CD4-positive, alpha-beta memory T cell (primary cell): ENCODE data around the gene KLF6. TPM values are rescaled to one million over a fixed set of nuclear protein-coding genes. Genes with fewer than 3 reads are reported as not detected.

Experiments
- CTCF ChIA-PET: fragments of 350-600 bp; sonication (Branson Sonifier 250); formaldehyde crosslinking; loops from one replicate; lab custom pipeline; 2021; ENCODE audit warnings: inconsistent platforms; ENCODE audit not compliant: partially characterized antibody; lab: Charles Lee
- POLR2A ChIA-PET: fragments of 350-600 bp; sonication (Branson Sonifier 250); formaldehyde crosslinking; loops from one replicate; lab custom pipeline; 2021; ENCODE audit not compliant: partially characterized antibody; lab: Charles Lee
- DNase-seq, 5 donors: peaks; one replicate each; pipeline versions ENCODE4 v3.0.0 to v3.0.0-alpha.2; 2020 to 2022; ENCODE audit warnings: mixed read lengths in 1 of 5
- H3K27ac ChIP-seq: one replicate; pipeline ENCODE4 v1.7.0; 2013; ENCODE audit warnings: low read depth, low read length
- H3K27me3 ChIP-seq: 2 replicates; pipeline ENCODE4 v1.7.0; 2013; ENCODE audit warnings: mild to moderate bottlenecking, low read length, moderate library complexity; ENCODE audit not compliant: insufficient read depth
- H3K36me3 ChIP-seq: 2 replicates; pipeline ENCODE4 v1.7.0; 2013; ENCODE audit warnings: mild to moderate bottlenecking, low read length, moderate library complexity; ENCODE audit not compliant: insufficient read depth
- H3K4me1 ChIP-seq: 2 replicates; pipeline ENCODE4 v1.7.0; 2013; ENCODE audit warnings: mild to moderate bottlenecking, low read length, moderate library complexity; ENCODE audit not compliant: insufficient read depth
- H3K4me3 ChIP-seq, 2 donors: one replicate each; pipeline ENCODE4 v1.7.0; 2013; ENCODE audit warnings: low read length in 2 of 2, mild to moderate bottlenecking in 1 of 2
- H3K9me3 ChIP-seq, 2 donors: one replicate each; pipeline ENCODE4 v1.7.0; 2013; ENCODE audit warnings: low read length in 2 of 2, control low read depth in 1 of 2; ENCODE audit not compliant: control insufficient read depth in 1 of 2
- H3K27ac Mint-ChIP-seq, 7 donors: one replicate each; pipeline ENCODE4 v1.8.0; 2020 to 2021; ENCODE audit warnings: mixed read lengths in 7 of 7, mild to moderate bottlenecking in 6 of 7, inconsistent platforms in 3 of 7, moderate library complexity in 3 of 7
- H3K27me3 Mint-ChIP-seq, 2 donors: one replicate each; pipeline ENCODE4 v1.8.0; 2020 to 2021; ENCODE audit warnings: mixed read lengths in 2 of 2
- H3K36me3 Mint-ChIP-seq, 2 donors: one replicate each; pipeline ENCODE4 v1.8.0; 2020 to 2021; ENCODE audit warnings: mixed read lengths in 2 of 2, inconsistent platforms in 1 of 2, mild to moderate bottlenecking in 1 of 2
- H3K4me1 Mint-ChIP-seq, 4 donors: one replicate each; pipeline ENCODE4 v1.8.0; 2020 to 2021; ENCODE audit warnings: mixed read lengths in 4 of 4, mild to moderate bottlenecking in 1 of 4
- H3K4me3 Mint-ChIP-seq, 8 donors: one replicate each; pipeline ENCODE4 v1.8.0; 2020 to 2021; ENCODE audit warnings: mixed read lengths in 8 of 8, mild to moderate bottlenecking in 7 of 8, moderate library complexity in 6 of 8, inconsistent platforms in 3 of 8
- H3K9me3 Mint-ChIP-seq, 8 donors: one replicate each; pipeline ENCODE4 v1.8.0; 2020 to 2021; ENCODE audit warnings: mixed read lengths in 8 of 8, mild to moderate bottlenecking in 5 of 8, inconsistent platforms in 3 of 8, moderate library complexity in 1 of 8
- intact Hi-C: fragments of 100-400 bp; cut with micrococcal nuclease; formaldehyde crosslinking; loops from one replicate; pipeline ENCODE4 v1.15.1; 2023
- polyA plus RNA-seq, 2 donors: library from polyadenylated mRNA; unstranded; fragments of 300-500 nt; fragmentation: Illumina TruSeq; gene quantifications; one replicate each; pipeline ENCODE4 v1.2.3, GENCODE V29; 2021
- total RNA-seq, 2 experiments: library from RNA; stranded (reverse); gene quantifications; one replicate each; pipeline ENCODE4 v1.2.3, GENCODE V29; 2021

Gene KLF6
- total and polyA plus RNA-seq, 4 experiments from 2014 or later, result 291 to 865 (median 562) TPM

GRCh38 chr10:3761021-3761686 lies 23.9 kb downstream of the KLF6 start:
- no peaks in the 10 kb centered on the region for H3K36me3 Mint-ChIP-seq
- intact Hi-C loops, result no loop called here
- peaks cover 59 to 97% (median 81%) of the 10 kb centered on the region in 4 donors for H3K4me1 Mint-ChIP-seq
- peak overlapping the region in 6 of 8 donors; percentile 8 to 59 (median 28) for H3K4me3 Mint-ChIP-seq
- H3K27ac Mint-ChIP-seq, result peak overlapping the region; percentile 8 to 69 (median 56)
- peaks cover 0 to 3% (median 0%) of the 10 kb centered on the region in 8 donors for H3K9me3 Mint-ChIP-seq
- H3K27me3 Mint-ChIP-seq, result no peaks in the 10 kb centered on the region
- H3K27ac ChIP-seq, result no peak overlapping the region
- no peaks in the 10 kb centered on the region for H3K27me3 ChIP-seq
- ChIA-PET POLR2A (interaction anchor here (0.6 to 7.5 kb wide), 15 partner anchors 9 to 288 kb away, joined by 3 to 201 read pairs (median 3); partner anchors contain the start of gene KLF6), CTCF (interaction anchor here (1.0 to 1.3 kb wide), 3 partner anchors 17 to 116 kb away, joined by 3 to 4 read pairs (median 3); no protein-coding TSS in a partner anchor)
- H3K4me3 ChIP-seq, result no peak overlapping the region
- no peaks in the 10 kb centered on the region for H3K9me3 ChIP-seq
- H3K36me3 ChIP-seq, result no peaks in the 10 kb centered on the region
- peak in 3 of 5 donors; percentile 14 to 62 (median 30) for DNase-seq
- peaks cover 100% of the 10 kb centered on the region for H3K4me1 ChIP-seq

- H3K36me3 Mint-ChIP-seq, result no peaks in the 10 kb centered on the region
- peaks cover 53 to 97% (median 76%) of the 10 kb centered on the region in 4 donors for H3K4me1 Mint-ChIP-seq
- no peaks in the 10 kb centered on the region for H3K36me3 ChIP-seq
- no peaks in the 10 kb centered on the region for H3K9me3 ChIP-seq
- no peak for DNase-seq
- ChIA-PET POLR2A (interaction anchor here (6.8 to 7.0 kb wide), 2 partner anchors 15 to 24 kb away, joined by 121 to 186 read pairs; partner anchors contain the start of gene KLF6), CTCF (no interaction called here)
- peaks cover 0 to 4% (median 0%) of the 10 kb centered on the region in 8 donors for H3K9me3 Mint-ChIP-seq
- peak overlapping the region in 2 of 7 donors; percentile 53 to 98 for H3K27ac Mint-ChIP-seq
- intact Hi-C loops, result no loop called here
- no peak overlapping the region for H3K4me3 ChIP-seq
- H3K27me3 ChIP-seq, result no peaks in the 10 kb centered on the region
- no peaks in the 10 kb centered on the region for H3K27me3 Mint-ChIP-seq
- peaks cover 100% of the 10 kb centered on the region for H3K4me1 ChIP-seq
- H3K27ac ChIP-seq, result no peak overlapping the region
- H3K4me3 Mint-ChIP-seq, result peak overlapping the region in 1 of 8 donors; percentile 31
Observed at GRCh38 chr10:3760083-3760482, 24.9 kb downstream of the KLF6 start.

GRCh38 chr10:3759397-3759796 lies 25.6 kb downstream of the KLF6 start:
- Histone ChIP-seq H3K9me3 (no peaks in the 10 kb centered on the region), H3K4me3 (no peak overlapping the region), H3K36me3 (no peaks in the 10 kb centered on the region), H3K27ac (no peak overlapping the region), H3K27me3 (no peaks in the 10 kb centered on the region), H3K4me1 (peaks cover 96% of the 10 kb centered on the region)
- Mint-ChIP-seq H3K9me3 (peaks cover 0 to 5% (median 0%) of the 10 kb centered on the region in 8 donors), H3K4me3 (peak overlapping the region in 1 of 8 donors; percentile 52), H3K36me3 (no peaks in the 10 kb centered on the region), H3K27ac (peak overlapping the region in 3 of 7 donors; percentile 17 to 98 (median 63)), H3K4me1 (peaks cover 48 to 94% (median 73%) of the 10 kb centered on the region in 4 donors), H3K27me3 (no peaks in the 10 kb centered on the region)
- intact Hi-C loops, result loop anchor here (5.0 kb wide), 1 partner anchor 92 kb away; no protein-coding TSS in a partner anchor
- CTCF ChIA-PET, result interaction anchor here (0.8 to 1.8 kb wide), 2 partner anchors 16 to 23 kb away, joined by 3 to 6 read pairs; no protein-coding TSS in a partner anchor
- DNase-seq, result no peak
- POLR2A ChIA-PET, result interaction anchor here (2.0 to 6.8 kb wide), 3 partner anchors 16 to 115 kb away, joined by 8 to 121 read pairs (median 92); partner anchors contain the start of gene KLF6

DNA sequence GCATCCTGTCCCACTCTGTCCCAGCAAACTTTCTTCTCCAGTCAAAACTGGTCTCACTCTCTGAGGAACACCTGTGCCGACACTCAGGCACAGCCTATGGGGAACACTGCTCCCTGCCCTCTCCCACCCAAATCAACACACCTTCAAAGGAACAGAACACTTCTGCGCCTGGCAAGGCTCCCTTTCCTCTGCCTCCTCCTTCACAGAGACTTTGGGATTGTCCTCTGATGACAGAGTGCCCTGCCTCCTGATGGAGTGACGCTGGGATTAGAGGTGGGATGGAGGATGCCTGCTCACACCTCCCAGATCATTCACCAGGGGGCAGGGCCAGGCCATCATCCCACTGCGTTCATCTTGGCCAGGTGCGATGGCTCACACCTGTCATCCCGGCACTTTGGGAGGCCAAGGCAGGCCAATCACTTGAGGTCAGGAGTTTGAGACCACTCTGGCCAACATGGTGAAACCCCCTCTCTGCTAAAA lies 26.5 kb downstream of the KLF6 start:
- Histone ChIP-seq H3K27me3 (no peaks in the 10 kb centered on the region), H3K9me3 (no peaks in the 10 kb centered on the region), H3K36me3 (no peaks in the 10 kb centered on the region), H3K4me3 (no peak overlapping the region), H3K27ac (peak overlapping the region; percentile 74), H3K4me1 (peaks cover 88% of the 10 kb centered on the region)
- Mint-ChIP-seq H3K27ac (peak overlapping the region; percentile 93 to 98 (median 97)), H3K4me1 (peaks cover 42 to 86% (median 65%) of the 10 kb centered on the region in 4 donors), H3K27me3 (no peaks in the 10 kb centered on the region), H3K4me3 (peak overlapping the region in 5 of 8 donors; percentile 68 to 90 (median 82)), H3K36me3 (no peaks in the 10 kb centered on the region), H3K9me3 (peaks cover 0 to 5% (median 0%) of the 10 kb centered on the region in 8 donors)
- DNase-seq, result no peak
- ChIA-PET CTCF (interaction anchor here (0.8 to 1.8 kb wide), 3 partner anchors 12 to 23 kb away, joined by 3 to 6 read pairs (median 3); no protein-coding TSS in a partner anchor), POLR2A (interaction anchor here (0.9 to 6.8 kb wide), 16 partner anchors 7 to 301 kb away, joined by 3 to 121 read pairs (median 7); partner anchors contain the start of gene KLF6)
- intact Hi-C loops, result loop anchor here (1.0 to 5.0 kb wide), 2 partner anchors 19 to 91 kb away; no protein-coding TSS in a partner anchor

- ChIA-PET CTCF (interaction anchor here (0.8 to 1.8 kb wide), 7 partner anchors 8 to 560 kb away, joined by 3 to 6 read pairs (median 3); no protein-coding TSS in a partner anchor), POLR2A (interaction anchor here (0.6 to 6.8 kb wide), 20 partner anchors 8 to 322 kb away, joined by 3 to 121 read pairs (median 4); partner anchors contain the start of gene KLF6)
- Histone ChIP-seq H3K4me3 (peak overlapping the region in 1 of 2 donors; percentile 1), H3K36me3 (no peaks in the 10 kb centered on the region), H3K9me3 (no peaks in the 10 kb centered on the region), H3K4me1 (peaks cover 81% of the 10 kb centered on the region), H3K27ac (peak overlapping the region; percentile 74), H3K27me3 (no peaks in the 10 kb centered on the region)
- Mint-ChIP-seq H3K9me3 (peaks cover 0 to 5% (median 0%) of the 10 kb centered on the region in 8 donors), H3K27me3 (no peaks in the 10 kb centered on the region), H3K4me1 (peaks cover 41 to 81% (median 61%) of the 10 kb centered on the region in 4 donors), H3K27ac (peak overlapping the region; percentile 93 to 98 (median 97)), H3K4me3 (peak overlapping the region; percentile 26 to 90 (median 72)), H3K36me3 (no peaks in the 10 kb centered on the region)
- intact Hi-C loops, result loop anchor here (1.0 to 5.0 kb wide), 2 partner anchors 19 to 91 kb away; no protein-coding TSS in a partner anchor
- peak; percentile 43 to 90 (median 46) for DNase-seq
Observed at GRCh38 chr10:3757638-3758490, 27.1 kb downstream of the KLF6 start.

- Histone ChIP-seq H3K27me3 (no peaks in the 10 kb centered on the region), H3K4me1 (peaks cover 75% of the 10 kb centered on the region), H3K27ac (peak overlapping the region; percentile 74), H3K9me3 (no peaks in the 10 kb centered on the region), H3K4me3 (no peak overlapping the region), H3K36me3 (no peaks in the 10 kb centered on the region)
- Mint-ChIP-seq H3K9me3 (peaks cover 0 to 5% (median 0%) of the 10 kb centered on the region in 8 donors), H3K27me3 (no peaks in the 10 kb centered on the region), H3K4me1 (peaks cover 40 to 75% (median 56%) of the 10 kb centered on the region in 4 donors), H3K27ac (peak overlapping the region; percentile 93 to 98 (median 97)), H3K4me3 (peak overlapping the region in 7 of 8 donors; percentile 68 to 90 (median 74)), H3K36me3 (no peaks in the 10 kb centered on the region)
- intact Hi-C loops, result loop anchor here (5.0 kb wide), 1 partner anchor 90 kb away; no protein-coding TSS in a partner anchor
- ChIA-PET POLR2A (interaction anchor here (0.7 to 6.8 kb wide), 16 partner anchors 9 to 323 kb away, joined by 3 to 121 read pairs (median 7); partner anchors contain the start of gene KLF6), CTCF (interaction anchor here (0.8 to 1.5 kb wide), 6 partner anchors 9 to 560 kb away, joined by 3 to 4 read pairs (median 3); no protein-coding TSS in a partner anchor)
- DNase-seq, result peak in 2 of 5 donors; percentile 12 to 50
Observed at GRCh38 chr10:3757250-3757637, 27.8 kb downstream of the KLF6 start.
